ENCODE measurements around the gene MGAT5.

MGAT5 gene

DNA sequence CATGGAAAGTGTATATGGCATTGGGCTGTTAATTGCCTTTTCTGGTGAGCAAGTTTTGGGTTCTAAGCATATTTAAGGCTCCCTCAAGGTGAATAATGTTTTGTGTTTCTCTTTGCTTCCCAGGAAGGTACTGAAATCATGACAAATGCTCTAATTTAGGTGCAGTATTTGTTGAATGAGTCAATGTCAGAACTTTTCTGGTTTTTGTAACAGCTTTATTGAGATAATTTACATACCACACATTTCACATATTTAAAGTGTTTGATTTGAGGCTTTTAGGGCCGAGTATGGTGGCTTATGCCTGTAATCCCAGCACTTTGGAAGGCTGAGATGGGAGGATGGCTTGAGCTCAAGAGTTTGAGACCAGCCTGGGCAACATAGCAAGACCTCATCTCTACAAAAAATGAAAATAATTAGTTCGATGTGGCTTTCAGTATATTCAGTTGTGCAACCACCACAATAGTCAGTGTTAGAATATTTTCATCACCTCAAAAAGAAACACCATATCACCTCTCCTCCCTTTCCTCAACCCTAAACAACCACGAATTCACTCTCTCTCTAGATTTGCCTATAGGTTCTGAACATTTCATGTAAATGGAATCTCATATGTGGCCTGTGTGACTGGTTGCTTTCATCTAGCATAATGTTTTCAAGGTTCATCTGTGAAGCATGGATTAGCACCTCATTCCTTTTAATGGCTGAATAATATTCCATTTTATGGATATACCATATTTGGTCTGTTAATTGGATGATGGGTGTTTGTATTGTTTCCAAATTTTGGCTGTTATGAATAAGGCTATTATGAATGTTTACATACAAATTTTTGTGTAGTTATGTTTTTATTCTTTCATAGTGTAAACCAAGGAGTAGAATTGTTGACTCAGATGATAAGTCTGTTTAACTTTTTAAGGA, 54.9 kb downstream of the MGAT5 start:
- DNase-seq: no peak

- DNase-seq: no peak
Observed at GRCh38 chr2:134310107-134311079, 56.5 kb downstream of the MGAT5 start.

- DNase-seq: no peak
Observed at GRCh38 chr2:134312482-134312881, 58.6 kb downstream of the MGAT5 start.

- no peak for DNase-seq
Observed at GRCh38 chr2:134314202-134314601, 60.3 kb downstream of the MGAT5 start.

DNA sequence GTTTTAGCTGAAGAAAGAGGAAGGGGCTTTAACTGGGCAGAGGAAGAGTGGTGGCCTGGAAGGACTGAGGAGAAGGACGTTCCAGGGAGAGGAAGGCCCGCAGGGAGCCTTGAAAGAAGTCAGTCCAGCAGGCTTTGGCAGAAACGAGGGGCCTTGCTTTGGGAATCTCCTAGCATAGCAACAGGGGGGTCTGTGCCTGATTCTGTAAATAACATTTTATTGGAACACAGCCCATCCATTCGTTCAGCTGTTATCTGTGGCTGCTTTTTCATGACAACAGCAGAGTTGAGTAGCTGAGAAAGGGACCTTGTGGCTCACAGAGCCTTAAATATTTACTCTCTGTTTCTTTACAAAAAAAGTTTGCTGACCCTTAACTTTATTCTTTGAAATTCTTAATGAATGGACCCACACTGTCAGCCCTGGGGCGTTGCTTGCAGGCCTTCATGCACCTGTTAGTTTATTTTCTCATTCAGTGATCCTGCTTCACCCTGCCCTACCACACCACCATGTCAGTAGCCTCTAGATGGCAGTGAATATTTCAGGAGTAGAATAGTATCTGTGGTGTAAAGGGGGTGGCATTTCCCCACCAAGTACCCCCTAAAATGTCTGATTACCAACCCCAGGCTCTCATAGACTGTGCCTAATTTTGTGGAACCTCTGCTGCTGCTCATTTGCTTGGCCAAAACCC, 61.0 kb downstream of the MGAT5 start:
- no peak for DNase-seq

- DNase-seq: no peak
Observed at GRCh38 chr2:134315471-134315870, 61.6 kb downstream of the MGAT5 start.

GRCh38 chr2:134319596-134320254, 65.9 kb downstream of the MGAT5 start:
- no peak for DNase-seq

- no peak for DNase-seq
Observed at GRCh38 chr2:134320930-134321329, 67.1 kb downstream of the MGAT5 start.

GRCh38 chr2:134323777-134324176, 69.9 kb downstream of the MGAT5 start:
- DNase-seq: no peak

- no peak for DNase-seq
Observed at GRCh38 chr2:134324430-134324829, 70.6 kb downstream of the MGAT5 start.

DNA sequence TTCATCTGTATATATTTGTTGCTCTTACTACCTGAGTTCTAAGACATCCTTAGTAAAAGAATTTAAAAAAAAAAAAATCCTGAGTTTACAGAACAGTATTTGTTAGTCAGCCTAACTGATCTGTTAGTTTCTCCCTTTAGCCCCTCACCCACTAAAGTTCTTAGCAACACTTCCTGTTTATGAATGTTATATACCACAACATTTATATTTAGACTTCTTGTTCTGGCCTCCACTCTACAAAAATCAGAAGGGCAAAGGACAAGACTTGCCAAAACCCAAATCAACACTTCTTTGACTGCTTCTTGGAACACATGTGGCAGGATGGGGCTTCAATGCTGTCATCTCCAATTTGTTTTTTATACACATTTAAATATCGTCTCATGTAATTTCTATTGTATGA, 71.1 kb downstream of the MGAT5 start:
- no peak for DNase-seq

GRCh38 chr2:134325696-134326095, 71.8 kb downstream of the MGAT5 start:
- DNase-seq: no peak

DNA sequence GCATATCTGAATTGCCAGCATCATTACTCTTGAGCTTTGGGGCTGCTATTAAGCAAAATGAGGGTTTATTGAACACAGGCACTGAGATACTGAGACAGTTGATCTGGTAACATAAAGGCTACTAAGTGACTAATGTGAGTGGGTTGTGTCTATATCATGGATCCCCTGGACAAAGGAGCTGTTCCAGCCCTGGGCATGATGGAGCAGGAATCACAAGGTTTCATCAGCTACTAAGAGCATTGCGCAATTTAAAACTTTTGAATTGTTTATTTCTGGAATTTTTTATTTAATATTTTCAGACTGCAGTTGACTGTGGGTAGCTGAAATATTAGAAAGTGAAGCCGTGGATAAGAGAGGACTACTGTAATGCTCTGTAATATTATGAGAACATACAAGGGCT, 73.5 kb downstream of the MGAT5 start:
- no peak for DNase-seq

DNA sequence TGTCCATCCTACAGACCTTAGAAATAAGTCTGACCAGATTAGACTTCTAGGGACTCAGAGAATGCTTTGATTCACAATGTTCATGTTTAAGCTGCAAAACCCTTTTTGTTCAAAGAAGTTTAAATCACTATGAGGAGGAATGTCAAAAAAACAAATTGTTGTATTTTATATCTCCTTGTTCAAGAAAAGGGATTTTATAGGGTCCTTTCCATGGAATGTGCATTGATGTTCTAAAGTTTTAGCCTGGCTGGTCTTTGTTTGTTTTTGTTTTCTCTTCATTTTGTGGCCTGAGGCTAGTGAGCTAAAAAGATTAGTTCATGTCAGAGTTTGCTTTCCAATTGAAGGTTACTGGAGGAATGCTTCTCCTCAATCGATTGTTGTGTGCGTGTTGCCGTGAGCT, 77.2 kb downstream of the MGAT5 start:
- no peak for DNase-seq

- DNase-seq: no peak
Observed at GRCh38 chr2:134333646-134334189, 79.8 kb downstream of the MGAT5 start.

GRCh38 chr2:134334542-134335353, 80.9 kb downstream of the MGAT5 start:
- DNase-seq: no peak

- DNase-seq: no peak
Observed at GRCh38 chr2:134335601-134336000, 81.7 kb downstream of the MGAT5 start.

- no peak for DNase-seq
Observed at GRCh38 chr2:134336352-134336751, 82.5 kb downstream of the MGAT5 start.

DNA sequence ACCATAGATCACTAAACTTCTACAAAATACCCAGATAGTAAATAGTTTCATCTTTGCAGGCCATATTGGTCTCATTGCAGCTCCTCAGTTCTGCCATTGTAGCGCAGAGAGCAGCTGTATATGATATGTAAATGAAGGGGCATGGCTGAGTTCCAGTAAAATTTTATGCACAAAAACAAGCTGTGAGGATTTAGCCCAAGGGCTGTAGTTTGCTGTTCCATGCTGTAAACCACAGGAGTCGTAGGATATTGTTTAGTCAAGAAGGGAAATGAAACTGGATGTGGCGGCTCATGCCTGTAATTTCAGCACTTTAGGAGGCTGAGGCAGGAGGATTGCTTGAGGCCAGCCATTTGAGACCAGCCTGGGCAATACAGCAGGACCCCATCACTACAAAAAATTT, 83.0 kb downstream of the MGAT5 start:
- DNase-seq: no peak

- no peak for DNase-seq
Observed at GRCh38 chr2:134337631-134338030, 83.8 kb downstream of the MGAT5 start.

- DNase-seq: no peak
Observed at GRCh38 chr2:134338208-134338607, 84.3 kb downstream of the MGAT5 start.
